Measurements from ENCODE around the gene LYSMD2.

DNA sequence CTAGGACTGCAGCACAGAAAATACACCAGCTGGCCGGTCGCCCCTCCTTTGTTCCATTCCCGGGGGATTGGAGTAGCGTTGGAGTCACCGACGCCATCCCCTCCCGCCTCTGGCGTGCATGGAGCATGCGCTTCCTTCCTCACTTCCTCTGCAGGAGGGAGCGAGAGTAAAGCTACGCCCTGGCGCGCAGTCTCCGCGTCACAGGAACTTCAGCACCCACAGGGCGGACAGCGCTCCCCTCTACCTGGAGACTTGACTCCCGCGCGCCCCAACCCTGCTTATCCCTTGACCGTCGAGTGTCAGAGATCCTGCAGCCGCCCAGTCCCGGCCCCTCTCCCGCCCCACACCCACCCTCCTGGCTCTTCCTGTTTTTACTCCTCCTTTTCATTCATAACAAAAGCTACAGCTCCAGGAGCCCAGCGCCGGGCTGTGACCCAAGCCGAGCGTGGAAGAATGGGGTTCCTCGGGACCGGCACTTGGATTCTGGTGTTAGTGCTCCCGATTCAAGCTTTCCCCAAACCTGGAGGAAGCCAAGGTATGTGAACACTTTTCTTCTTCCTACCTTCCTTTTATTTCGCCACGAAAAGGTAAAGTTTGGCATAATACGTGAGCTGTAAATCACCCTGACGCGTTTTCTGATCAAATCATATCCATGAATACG, 56.0 kb downstream of the LYSMD2 start, which contains the start of gene SCG3:
- no peak for TF ChIP-seq GATA2 (IDR thresholded peaks at IDR 0.05; ENCODE audit: low read depth, low read length)
- TF ChIP-seq GATA3 (IDR thresholded peaks at IDR 0.05; ENCODE audit: low read depth, low read length), result no peak

All from SH-SY5Y (cell line).